DMS53 treated with DMSO at 0.1 percent for 48 hours (cell line): Measurements from ENCODE around the gene PEPD.
A peak's percentile ranks its signal among the peaks of the same experiment; 100 is the strongest.
"Not testable (repeated sequence)": the region's sequence is repeated elsewhere in the genome, so short reads cannot be mapped to it uniquely, and the experiment has no call there.

ENCODE experiments used
- DNase-seq: peaks from one replicate; lab custom pipeline; 2025; ENCODE audit not compliant: unreplicated experiment; lab: John Stamatoyannopoulos, UW

Gene PEPD

GRCh38 chr19:33521480-33522370, at the start of gene PEPD:
TSS of gene PEPD (minus strand) at chr19:33521791. CDS start at chr19:33521760, 31 bp downstream.
- peak; percentile 29 for DNase-seq

DNA sequence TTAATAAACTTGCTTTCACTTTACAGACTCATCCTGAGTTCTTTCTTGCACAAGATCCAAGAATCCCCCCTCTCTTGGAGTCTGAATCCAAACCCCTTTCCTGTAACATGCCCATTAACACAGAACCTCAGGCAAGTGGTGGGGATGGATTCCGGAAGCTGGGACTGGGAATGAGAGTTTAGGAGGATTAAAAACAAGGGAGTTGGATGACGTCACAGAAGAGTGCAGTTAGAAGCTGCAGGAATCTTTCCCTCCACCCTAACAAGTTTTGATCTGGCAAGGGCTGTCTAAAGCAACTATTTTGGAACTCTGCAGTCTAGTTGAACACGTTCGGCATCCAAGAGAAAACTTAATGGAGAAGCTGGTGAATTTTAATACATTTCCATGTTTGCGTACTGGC, 48.2 kb upstream of the PEPD start:
- DNase-seq, result no peak

- DNase-seq, result no peak
These were observed 47.1 kb upstream of the PEPD start for GRCh38 chr19:33568706-33569105.

GRCh38 chr19:33564836-33565338, 43.3 kb upstream of the PEPD start:
- no peak for DNase-seq

DNA sequence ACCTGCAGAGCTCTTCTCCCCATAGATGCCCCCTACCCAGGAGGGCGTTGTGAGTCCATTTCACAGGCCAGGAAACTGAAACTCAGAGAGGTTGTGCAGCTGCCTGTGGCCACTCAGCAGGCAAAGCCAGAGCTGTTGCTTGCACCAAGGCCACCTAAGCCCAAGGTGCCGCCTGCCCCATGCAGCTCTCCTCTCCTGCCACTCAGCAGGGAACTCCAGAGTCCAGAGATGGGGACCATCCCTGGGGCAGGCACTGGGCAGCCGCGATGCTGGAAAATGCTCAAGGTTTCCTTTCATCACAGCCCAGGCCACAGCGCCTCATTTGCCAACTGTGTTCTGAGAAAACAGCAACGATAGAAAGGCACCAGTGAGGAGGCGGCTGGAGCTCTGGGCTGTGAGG, 41.0 kb upstream of the PEPD start:
- no peak for DNase-seq

DNA sequence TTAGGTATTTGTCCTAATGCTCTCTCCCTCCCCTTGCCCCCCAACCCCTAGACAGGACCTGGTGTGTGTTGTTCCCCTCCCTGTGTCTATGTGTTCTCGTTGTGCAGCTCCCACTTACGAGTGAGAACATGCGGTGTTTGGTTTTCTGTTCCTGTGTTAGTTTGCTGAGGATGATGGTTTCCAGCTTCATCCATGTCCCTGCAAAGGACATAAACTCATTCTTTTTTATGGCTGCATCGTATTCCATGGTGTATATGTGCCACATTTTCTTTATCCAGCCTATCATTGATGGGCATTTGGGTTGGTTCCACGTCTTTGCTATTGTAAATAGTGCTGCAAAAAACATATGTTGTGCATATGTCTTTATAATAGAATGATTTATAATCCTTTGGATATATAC, 40.1 kb upstream of the PEPD start:
- DNase-seq, result not testable (repeated sequence)

- DNase-seq, result no peak
These were observed 39.7 kb upstream of the PEPD start for GRCh38 chr19:33561261-33561660.

GRCh38 chr19:33559996-33560395, 38.4 kb upstream of the PEPD start:
- no peak for DNase-seq

DNA sequence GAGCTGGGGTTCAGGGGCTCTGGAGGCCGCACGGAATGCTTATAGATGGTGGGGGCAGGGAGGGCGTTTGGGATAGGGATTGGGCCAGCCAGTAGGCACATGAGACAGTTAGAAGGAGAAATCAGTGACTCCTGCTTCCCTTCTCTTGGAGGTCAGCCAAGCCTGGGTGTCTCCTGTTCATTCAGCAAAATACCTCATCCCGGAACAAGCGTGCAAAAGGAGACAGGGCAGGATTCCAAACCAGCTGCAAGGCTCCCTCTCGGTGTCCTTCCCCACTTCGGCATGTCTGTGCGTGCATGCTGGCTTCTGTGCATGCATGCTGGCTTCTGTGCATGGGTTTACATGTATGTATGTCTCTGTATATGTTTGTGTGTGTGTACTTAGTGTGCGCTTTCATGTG, 37.3 kb upstream of the PEPD start:
- no peak for DNase-seq

- no peak for DNase-seq
These were observed 36.6 kb upstream of the PEPD start for GRCh38 chr19:33558151-33558550.

- no peak for DNase-seq
These were observed 36.1 kb upstream of the PEPD start for GRCh38 chr19:33557720-33558119.

DNA sequence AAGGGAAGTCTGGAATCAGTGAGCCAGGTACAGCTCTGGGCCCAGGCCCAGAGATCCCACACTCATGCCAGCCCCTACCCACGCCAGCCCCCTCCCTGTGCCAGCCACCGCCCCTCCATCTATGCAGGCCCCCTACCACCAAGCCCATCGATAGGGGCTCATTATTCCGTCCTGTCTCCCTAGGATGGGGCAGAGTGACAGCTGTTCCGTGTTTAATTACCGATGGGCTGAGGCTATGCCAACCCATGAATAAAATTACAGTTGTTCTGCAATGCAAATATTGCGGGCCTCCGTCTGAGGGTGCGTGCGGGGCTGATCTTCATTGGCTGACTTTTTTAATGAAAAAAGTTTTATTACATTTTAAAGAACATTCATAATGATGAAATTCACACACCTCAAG, 35.6 kb upstream of the PEPD start:
- DNase-seq, result no peak

DNA sequence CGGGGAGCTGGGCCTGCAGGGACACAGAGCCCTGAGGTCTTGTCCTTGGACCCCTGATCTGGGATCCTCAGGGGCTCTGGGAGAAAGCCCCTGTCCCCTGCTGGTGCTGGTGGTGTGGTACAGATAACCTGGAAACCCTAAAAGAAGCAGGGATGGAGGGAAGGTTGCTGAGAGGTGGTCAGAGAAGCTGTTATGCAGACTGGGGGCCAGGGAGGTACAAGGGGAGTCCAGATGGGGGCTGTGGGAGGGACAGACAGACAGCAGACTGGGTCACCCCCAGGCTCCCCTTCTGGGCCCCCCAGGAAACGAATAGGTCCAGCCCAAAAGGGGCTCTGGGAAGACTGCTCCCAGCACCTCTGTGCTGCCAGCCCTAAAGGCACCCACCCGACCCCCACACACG, 34.7 kb upstream of the PEPD start:
- no peak for DNase-seq

DNA sequence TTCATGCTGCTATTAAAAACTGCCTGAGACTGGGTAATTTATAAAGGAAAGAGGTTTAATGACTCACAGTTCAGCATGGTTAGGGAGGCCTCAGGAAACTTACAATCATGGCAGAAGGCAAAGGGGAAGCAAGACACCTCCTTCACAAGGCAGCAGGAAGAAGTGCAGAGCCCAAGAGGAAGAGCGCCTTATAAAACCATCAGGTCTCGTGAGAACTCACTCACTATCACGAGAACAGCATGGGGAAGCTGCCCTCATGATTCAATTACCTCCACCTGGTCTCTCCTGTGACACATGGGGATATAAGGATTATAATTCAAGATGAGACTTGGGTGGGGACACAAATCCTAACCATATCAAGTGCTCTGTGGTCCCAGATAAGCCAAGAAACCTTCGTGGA, 34.1 kb upstream of the PEPD start:
- DNase-seq, result not testable (repeated sequence)

DNA sequence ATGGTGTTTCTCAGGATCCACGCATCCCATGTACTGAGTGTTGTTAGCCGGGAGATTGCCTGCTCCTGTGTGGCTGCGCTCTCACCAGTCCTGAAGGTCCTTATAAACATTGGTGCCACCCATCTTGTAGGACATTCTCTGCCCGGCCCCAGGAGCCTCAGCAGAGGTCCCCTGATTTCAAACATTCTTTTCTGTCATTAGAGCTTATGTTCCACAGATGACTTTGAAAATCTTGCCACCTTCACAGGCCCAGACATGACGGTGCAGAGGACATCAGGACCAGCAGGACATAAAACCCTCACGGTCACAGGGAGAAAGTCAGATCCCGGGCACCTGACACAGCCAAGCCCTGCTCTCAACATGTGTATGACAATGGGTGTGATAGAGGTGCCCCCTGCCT, 33.2 kb upstream of the PEPD start:
- DNase-seq, result no peak

GRCh38 chr19:33554391-33554790, 32.8 kb upstream of the PEPD start:
- no peak for DNase-seq

GRCh38 chr19:33553530-33554310, 32.1 kb upstream of the PEPD start:
- no peak for DNase-seq

DNA sequence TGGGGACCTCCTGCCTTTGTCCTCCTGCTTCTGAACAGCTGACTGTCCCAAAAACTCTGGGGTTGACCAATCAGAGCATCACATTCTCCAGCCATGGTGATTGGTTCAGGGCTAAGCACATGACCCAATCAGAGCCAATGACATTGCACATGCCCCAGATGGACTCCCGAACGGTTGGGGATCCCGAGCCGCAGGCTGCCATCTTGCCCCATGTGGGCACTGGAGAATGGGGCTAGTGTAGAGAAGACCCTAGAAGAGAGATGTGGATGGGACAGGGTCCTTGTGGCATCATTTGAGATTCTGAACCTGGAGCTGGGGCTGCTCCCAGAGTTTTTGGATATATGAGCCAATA, 31.3 kb upstream of the PEPD start:
- DNase-seq, result no peak

GRCh38 chr19:33552191-33552927, 30.8 kb upstream of the PEPD start:
- no peak for DNase-seq

DNA sequence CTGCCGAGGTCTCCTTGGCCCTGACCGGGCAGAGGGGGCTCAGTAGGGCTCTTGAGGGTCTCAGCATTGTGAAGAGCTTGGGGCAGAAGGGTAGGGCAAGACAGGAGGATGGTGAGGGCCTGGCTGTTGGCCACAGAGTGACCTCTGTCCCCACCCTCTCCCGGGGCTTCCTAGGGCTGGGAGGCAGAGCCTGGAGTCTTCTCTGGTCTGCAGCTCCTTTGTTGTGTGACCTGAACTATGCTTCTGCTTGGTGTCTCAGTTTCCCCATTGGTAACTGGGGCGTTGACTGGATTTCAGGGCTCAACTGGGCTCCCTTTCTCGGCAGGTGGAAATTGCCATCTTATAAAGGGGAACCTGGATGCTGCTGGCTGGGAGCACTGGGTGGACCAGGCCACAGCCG, 30.1 kb upstream of the PEPD start:
- no peak for DNase-seq

DNA sequence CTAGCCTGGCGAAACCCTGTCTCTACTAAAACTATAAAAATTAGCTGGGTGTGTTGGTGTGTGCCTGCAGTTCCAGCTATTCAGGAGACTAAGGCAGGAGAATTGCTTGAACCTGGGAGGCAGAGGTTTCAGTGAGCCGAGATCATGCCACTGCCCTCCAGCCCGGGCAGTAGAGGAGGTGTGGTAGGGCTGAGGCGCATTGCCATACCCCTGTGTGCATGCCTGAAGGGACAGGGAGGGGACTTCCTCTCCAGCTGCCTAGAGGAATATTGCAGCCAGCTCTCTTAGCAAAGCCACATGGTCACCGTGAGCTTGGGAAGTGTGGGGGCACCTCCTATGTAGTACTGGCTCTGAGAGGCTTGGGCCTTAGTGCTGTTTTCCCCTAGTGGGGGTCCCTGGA, 29.2 kb upstream of the PEPD start:
- no peak for DNase-seq
